Measurements from ENCODE around the gene SERPINA6.

DNA sequence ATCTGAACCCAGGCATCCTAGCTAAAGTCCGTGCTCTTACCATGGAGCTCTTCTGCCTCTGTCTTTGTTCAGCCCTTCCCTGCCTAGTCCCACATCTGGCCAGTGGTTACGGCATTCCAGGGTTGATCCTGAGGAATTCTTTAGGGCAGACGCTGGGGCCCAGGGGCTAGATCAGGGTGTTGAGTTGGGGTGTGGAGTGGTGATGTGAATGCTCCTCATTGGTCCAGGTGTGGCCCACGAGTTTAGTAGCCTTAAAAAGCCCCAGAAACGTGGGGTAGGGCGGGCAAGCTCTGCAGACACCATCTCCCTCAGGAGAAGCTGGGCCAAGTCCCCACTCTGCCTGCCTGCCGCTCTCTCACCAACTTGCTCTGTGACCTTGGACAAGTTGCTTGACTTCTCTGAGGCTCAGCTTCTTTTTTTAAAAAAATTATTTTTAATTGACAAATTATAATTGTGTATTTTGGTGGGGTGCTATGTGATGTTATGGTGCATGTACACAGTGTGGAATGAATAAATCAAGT is 9.0 kb upstream of the SERPINA6 start:
- no peak for TF ChIP-seq TAF1 (IDR thresholded peaks at IDR 0.05; ENCODE audit: borderline replicate concordance, insufficient read depth, low read length)
- TF ChIP-seq, protein P1, sequence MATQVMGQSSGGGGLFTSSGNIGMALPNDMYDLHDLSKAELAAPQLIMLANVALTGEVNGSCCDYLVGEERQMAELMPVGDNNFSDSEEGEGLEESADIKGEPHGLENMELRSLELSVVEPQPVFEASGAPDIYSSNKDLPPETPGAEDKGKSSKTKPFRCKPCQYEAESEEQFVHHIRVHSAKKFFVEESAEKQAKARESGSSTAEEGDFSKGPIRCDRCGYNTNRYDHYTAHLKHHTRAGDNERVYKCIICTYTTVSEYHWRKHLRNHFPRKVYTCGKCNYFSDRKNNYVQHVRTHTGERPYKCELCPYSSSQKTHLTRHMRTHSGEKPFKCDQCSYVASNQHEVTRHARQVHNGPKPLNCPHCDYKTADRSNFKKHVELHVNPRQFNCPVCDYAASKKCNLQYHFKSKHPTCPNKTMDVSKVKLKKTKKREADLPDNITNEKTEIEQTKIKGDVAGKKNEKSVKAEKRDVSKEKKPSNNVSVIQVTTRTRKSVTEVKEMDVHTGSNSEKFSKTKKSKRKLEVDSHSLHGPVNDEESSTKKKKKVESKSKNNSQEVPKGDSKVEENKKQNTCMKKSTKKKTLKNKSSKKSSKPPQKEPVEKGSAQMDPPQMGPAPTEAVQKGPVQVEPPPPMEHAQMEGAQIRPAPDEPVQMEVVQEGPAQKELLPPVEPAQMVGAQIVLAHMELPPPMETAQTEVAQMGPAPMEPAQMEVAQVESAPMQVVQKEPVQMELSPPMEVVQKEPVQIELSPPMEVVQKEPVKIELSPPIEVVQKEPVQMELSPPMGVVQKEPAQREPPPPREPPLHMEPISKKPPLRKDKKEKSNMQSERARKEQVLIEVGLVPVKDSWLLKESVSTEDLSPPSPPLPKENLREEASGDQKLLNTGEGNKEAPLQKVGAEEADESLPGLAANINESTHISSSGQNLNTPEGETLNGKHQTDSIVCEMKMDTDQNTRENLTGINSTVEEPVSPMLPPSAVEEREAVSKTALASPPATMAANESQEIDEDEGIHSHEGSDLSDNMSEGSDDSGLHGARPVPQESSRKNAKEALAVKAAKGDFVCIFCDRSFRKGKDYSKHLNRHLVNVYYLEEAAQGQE (IDR thresholded peaks at IDR 0.05; ENCODE audit: insufficient read depth in 1 of 2, low read depth in 2 of 2, low read length in 2 of 2), result no peak

Data from PFSK-1 (cell line).